Hepatocyte (in vitro differentiated cells): ENCODE measurements around the gene PSMD12.

Experiments used
- CTCF ChIP-seq: fragments of 200-600 bp; sonication (generic); IDR thresholded peaks from 2 replicates; pipeline ENCODE4 v1.5.1; 2016; ENCODE audit warnings: antibody characterized with exemption, mild to moderate bottlenecking; ENCODE audit not compliant: poor library complexity
- EZH2 ChIP-seq: fragments of 200-600 bp; sonication (generic); IDR thresholded peaks from 2 replicates; pipeline ENCODE4 v1.6.1; 2016; ENCODE audit warnings: antibody characterized with exemption, mild to moderate bottlenecking, borderline replicate concordance
- EZH2phosphoT487 ChIP-seq: fragments of 200-600 bp; sonication (generic); IDR thresholded peaks from one replicate; pipeline ENCODE4 v1.6.1; 2018; ENCODE audit warnings: antibody characterized with exemption, mild to moderate bottlenecking, low read depth, moderate library complexity; ENCODE audit not compliant: unreplicated experiment, severe bottlenecking

GRCh38 chr17:67343237-67343636 lies 23.1 kb downstream of the PSMD12 start:
- no peak for TF ChIP-seq CTCF
- TF ChIP-seq EZH2phosphoT487: no peak
- TF ChIP-seq EZH2: no peak
